Cardiac muscle cell (in vitro differentiated cells and primary cell): ENCODE measurements around the gene TRIM44. TPM values are rescaled to one million over a fixed set of nuclear protein-coding genes. Genes with fewer than 3 reads are reported as not detected.
"Not testable (repeated sequence)": the region's sequence is repeated elsewhere in the genome, so short reads cannot be mapped to it uniquely, and the experiment has no call there.

Experiments used
- DNase-seq, 2 donors: peaks; one replicate each; pipeline versions ENCODE4 v3.0.0 to v3.0.0-alpha.2; 2010 to 2017; ENCODE audit warnings: low read depth in 1 of 2, low spot score in 1 of 2
- H3K27ac ChIP-seq: fragments of 200-600 bp; sonication (generic); 2 replicates; pipeline ENCODE4 v1.5.1; 2016
- H3K27me3 ChIP-seq: fragments of 200-600 bp; sonication (generic); 2 replicates; pipeline ENCODE4 v1.6.0; 2016; ENCODE audit warnings: control low read depth
- H3K36me3 ChIP-seq: fragments of 200-600 bp; sonication (generic); 2 replicates; pipeline ENCODE4 v1.5.1; 2016; ENCODE audit warnings: control low read depth
- H3K4me1 ChIP-seq: fragments of 200-600 bp; sonication (generic); 2 replicates; pipeline ENCODE4 v1.8.1; 2017; ENCODE audit warnings: low read depth, mild to moderate bottlenecking, mixed run types
- H3K4me3 ChIP-seq: fragments of 200-600 bp; sonication (generic); 2 replicates; pipeline ENCODE4 v1.5.1; 2016; ENCODE audit warnings: mild to moderate bottlenecking
- H3K9me3 ChIP-seq: fragments of 200-600 bp; sonication (generic); 2 replicates; pipeline ENCODE4 v1.5.1; 2017; ENCODE audit warnings: low read depth, mild to moderate bottlenecking, control low read depth
- CTCF ChIP-seq: IDR thresholded peaks from 2 replicates; pipeline ENCODE4 v1.5.1; 2012; ENCODE audit warnings: low read depth, mild to moderate bottlenecking, low read length
- polyA plus RNA-seq: library from polyadenylated mRNA; unstranded; fragments of >200 nt; fragmentation: Nextera tagmentation; extraction: Ambion mirVana; gene quantifications from 2 replicates; pipeline ENCODE4 v1.2.1, GENCODE V29; 2016
- total RNA-seq: library from RNA; depleted of rRNA; stranded (reverse); fragments of >200 nt; gene quantifications from 2 replicates; pipeline ENCODE4 v1.2.3, GENCODE V29; 2016

The TRIM44 gene
- total and polyA plus RNA-seq, 2 experiments from 2014 or later, result 19.2 to 45.7 TPM

- Histone ChIP-seq H3K4me3 (no peak overlapping the region), H3K27me3 (no peaks in the 10 kb centered on the region), H3K27ac (no peak overlapping the region), H3K9me3 (no peaks in the 10 kb centered on the region), H3K4me1 (no peaks in the 10 kb centered on the region), H3K36me3 (no peaks in the 10 kb centered on the region)
- no peak for TF ChIP-seq CTCF
- DNase-seq, result no peak
Measured at GRCh38 chr11:35750981-35751663, 88.5 kb downstream of the TRIM44 start.

- DNase-seq, result no peak
- Histone ChIP-seq H3K4me3 (no peak overlapping the region), H3K27me3 (no peaks in the 10 kb centered on the region), H3K4me1 (no peaks in the 10 kb centered on the region), H3K9me3 (no peaks in the 10 kb centered on the region), H3K36me3 (no peaks in the 10 kb centered on the region), H3K27ac (no peak overlapping the region)
- TF ChIP-seq CTCF, result no peak
Measured at GRCh38 chr11:35751664-35752061, 89.1 kb downstream of the TRIM44 start.

GRCh38 chr11:35752115-35752514 lies 89.5 kb downstream of the TRIM44 start:
- TF ChIP-seq CTCF, result no peak
- H3K4me3 ChIP-seq, result no peak overlapping the region
- no peaks in the 10 kb centered on the region for H3K9me3 ChIP-seq
- H3K27me3 ChIP-seq, result no peaks in the 10 kb centered on the region
- no peaks in the 10 kb centered on the region for H3K4me1 ChIP-seq
- H3K36me3 ChIP-seq, result no peaks in the 10 kb centered on the region
- no peak overlapping the region for H3K27ac ChIP-seq
- no peak for DNase-seq

- H3K9me3 ChIP-seq, H3K36me3 ChIP-seq, DNase-seq, H3K27me3 ChIP-seq, H3K4me3 ChIP-seq, H3K4me1 ChIP-seq, H3K27ac ChIP-seq: not testable (repeated sequence)
Measured at GRCh38 chr11:35753573-35753972, 91.0 kb downstream of the TRIM44 start.

- not testable (repeated sequence) for H3K36me3 ChIP-seq, H3K4me3 ChIP-seq, H3K27me3 ChIP-seq, H3K4me1 ChIP-seq, H3K9me3 ChIP-seq, H3K27ac ChIP-seq, DNase-seq
Measured at GRCh38 chr11:35759951-35760350, 97.4 kb downstream of the TRIM44 start.

GRCh38 chr11:35761899-35762298 lies 99.3 kb downstream of the TRIM44 start:
- DNase-seq, result no peak
- H3K4me3 ChIP-seq, result no peak overlapping the region
- no peaks in the 10 kb centered on the region for H3K4me1 ChIP-seq
- H3K9me3 ChIP-seq, result no peaks in the 10 kb centered on the region
- H3K36me3 ChIP-seq, result no peaks in the 10 kb centered on the region
- H3K27me3 ChIP-seq, result no peaks in the 10 kb centered on the region
- TF ChIP-seq CTCF, result no peak
- no peak overlapping the region for H3K27ac ChIP-seq
